HG02943 (cell line): ENCODE results near the gene LRP1B.

ENCODE experiments used
- ATAC-seq: cut with Tn5 transposase; IDR thresholded peaks from one replicate; pipeline ENCODE4 v1.9.1; 2021; ENCODE audit warnings: mild to moderate bottlenecking, low read depth, moderate library complexity; ENCODE audit not compliant: unreplicated experiment

Gene LRP1B

DNA sequence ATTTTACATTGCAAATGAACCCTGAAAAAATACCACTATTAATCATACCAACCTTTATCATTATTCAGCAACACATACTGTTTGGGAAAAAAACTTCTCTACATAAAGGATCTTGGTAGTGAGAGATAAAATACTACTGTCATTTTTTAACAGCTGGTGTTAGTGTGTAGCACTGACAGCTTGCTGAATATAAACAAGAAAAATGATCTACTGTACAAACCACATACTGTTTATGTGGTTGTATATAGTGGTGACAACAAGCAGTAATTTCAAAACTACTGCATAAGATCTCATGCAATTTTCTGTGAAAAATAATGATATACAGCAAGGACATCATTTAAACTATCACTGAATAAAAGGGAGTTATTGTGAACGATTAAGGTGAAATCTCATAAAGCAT is 601.2 kb downstream of the LRP1B start:
- no peak for ATAC-seq

- ATAC-seq: no peak
These were observed 601.8 kb downstream of the LRP1B start for GRCh38 chr2:141528990-141529389.

DNA sequence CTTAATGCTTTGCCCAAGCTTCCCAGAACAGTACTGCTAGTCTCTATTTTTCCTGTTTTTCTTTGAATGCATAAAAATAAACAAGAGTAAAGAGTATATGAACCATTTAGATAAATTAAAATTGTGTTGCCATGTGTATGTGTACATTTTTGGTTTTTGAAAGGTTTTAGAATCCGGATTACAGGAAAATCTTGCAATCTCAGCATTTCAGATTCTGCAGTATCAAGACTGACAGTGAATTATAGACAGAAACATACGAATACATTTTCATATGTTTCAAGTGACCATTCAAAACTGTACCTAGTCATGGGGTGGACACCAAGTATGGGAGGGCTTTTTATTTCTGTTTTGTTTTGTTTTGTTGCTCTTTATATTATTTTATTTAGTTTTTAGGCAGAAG is 604.1 kb downstream of the LRP1B start:
- ATAC-seq: no peak

DNA sequence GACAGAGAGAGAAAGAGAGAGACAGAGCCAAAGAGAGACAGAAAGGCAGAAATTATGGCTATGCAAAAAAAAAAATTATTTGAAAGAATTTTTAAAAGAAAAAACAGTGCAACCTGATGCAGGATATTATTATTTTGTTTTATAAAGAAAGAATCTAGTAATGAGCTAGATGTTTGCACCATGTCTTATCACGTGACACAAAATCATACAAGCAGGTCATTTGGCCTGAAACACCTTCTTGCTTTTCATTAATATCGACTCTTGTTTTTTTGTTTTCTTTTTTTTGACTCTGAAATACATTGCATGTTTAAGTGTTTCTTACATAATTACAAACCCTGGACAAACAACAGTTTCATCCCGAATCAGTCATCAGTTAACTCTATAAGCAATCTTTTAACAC is 606.0 kb downstream of the LRP1B start:
- no peak for ATAC-seq

GRCh38 chr2:141523199-141523598 is 607.6 kb downstream of the LRP1B start:
- no peak for ATAC-seq

- no peak for ATAC-seq
These were observed 608.1 kb downstream of the LRP1B start for GRCh38 chr2:141522702-141523101.

DNA sequence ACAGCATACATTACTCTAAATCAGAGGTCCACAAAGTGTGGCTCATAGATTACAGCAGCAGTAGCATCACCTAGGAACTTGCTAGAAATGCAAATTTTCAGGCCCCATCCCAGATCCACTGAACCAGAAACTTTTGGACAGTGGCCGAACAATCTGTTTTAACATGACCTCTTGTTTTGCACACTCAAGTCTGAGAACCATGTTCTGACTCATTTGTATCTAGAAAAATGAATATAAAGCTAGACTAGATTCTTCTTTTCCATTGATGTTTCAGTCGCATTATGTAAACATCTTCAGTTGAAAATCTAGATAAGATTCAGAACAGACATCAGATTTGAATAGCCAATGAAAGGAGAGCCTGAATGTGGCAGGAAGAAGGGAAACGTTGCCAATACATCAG is 608.8 kb downstream of the LRP1B start:
- no peak for ATAC-seq

DNA sequence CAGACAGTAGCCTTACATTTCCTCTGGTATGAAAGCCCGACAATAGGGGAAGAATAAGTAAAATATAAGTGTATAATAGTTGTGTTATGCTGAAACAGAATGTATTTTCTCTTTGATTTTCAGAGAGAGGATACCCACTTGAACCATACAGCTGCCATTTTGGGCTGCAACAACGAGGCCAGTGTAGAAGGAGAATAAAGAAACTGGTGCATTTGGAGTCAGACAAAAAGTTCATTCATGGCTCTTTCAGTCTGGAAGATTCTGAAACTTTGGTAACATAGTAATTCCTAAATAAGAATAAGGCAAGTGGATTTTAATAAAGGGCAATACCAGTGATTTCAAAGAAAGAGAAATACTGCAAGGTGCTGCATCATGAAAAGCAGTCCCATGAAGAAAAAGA is 610.9 kb downstream of the LRP1B start:
- ATAC-seq: no peak

GRCh38 chr2:141517852-141518421 is 612.9 kb downstream of the LRP1B start:
- no peak for ATAC-seq

DNA sequence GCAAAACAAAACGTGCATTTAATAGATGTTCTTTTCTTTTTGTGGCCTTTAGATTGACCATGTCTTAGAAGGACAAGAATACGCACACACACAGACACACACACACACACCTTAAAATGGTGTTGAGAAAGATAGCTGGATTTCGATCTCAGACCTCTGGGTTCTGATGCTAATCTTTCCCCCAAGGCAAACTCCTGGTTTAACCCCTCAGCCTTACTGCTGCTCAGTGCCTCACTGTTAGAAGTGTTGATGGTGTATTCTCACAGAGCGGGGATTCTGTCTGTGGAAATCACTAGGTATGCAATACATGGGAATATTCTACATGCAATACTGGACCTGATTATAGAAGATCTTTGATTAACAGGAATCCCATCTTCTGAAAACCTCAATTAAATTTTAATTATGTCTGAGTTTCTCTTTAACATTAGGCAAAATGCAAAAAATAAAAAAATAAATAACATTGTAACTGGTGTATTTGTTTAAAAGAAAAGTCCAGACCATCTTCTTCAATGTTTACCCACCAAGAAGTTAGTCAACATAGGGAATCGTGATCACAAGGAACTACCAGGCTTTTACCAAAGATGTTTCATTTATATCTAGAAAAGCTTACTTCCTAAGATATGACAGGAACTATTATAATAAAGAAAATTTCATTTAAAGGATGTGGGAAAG is 613.5 kb downstream of the LRP1B start:
- ATAC-seq: no peak

- no peak for ATAC-seq
These were observed 614.9 kb downstream of the LRP1B start for GRCh38 chr2:141515931-141516330.

- peak; percentile 97 for ATAC-seq
These were observed 617.0 kb downstream of the LRP1B start for GRCh38 chr2:141513853-141514252.

DNA sequence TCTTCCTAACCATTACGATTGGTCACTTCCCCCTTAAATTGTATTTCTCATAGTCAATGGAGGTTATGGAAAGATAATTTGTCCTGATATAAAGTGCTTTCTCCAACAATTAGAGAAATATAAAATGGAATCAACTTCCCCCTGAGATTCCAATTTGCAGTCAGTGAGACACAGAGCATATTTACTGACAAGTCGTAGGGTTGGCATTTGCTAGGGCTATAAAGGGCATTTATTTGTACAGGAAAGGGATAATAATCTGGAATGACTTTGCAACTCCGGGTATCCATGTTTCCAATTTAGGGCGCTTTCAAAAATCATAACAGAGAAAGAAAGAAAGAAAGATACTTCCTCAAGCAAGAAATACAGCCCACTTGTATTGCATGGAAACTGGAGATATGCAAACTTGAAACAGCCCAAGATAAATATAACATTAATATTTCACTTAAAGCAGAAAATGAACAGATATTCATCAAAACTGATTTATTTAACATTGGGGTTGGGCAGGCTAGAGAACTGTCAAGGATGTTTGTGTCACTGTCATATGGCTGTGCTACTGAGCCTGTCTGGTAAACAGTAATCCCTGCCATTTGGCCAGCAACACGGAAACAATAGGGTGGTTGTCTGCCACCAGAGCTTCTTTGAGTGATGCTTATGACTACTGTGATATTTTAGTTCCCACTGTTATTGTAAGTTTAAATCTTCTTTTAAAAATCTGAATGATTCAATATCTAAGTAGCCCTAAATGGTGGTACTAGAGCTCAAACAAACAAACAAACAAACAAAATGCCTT is 621.8 kb downstream of the LRP1B start:
- no peak for ATAC-seq

DNA sequence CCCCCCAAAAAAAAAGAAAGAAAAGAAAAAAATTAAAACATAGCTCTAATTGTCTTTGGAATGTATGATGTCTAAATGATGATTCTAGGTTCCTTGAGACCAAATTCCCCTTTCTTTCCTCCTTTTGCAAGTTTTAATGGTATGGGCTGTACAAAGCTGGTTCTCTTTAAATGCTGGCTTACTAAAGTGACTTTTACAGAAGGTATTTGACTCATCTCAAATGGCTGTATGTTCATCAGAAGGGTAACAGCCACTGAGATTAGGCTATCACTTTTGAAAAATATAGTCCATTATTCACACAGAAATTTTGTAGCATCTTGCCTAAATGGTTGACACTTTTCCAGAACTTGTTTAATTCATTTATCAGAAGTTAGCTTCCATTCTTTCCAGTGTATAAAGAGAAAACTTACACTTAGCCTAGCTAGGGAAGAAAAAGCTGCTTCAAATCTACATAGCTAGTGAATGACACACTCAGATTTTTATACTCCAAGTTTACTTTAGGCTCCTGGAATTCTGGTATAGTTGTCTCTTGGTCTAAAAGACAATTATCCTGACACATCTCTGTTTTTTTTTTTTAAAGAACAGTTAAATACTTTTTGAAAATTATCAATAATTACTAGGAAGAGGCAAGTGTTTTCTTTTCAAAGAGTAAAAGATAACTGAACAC is 622.6 kb downstream of the LRP1B start:
- no peak for ATAC-seq

GRCh38 chr2:141506135-141506534 is 624.7 kb downstream of the LRP1B start:
- ATAC-seq: no peak

DNA sequence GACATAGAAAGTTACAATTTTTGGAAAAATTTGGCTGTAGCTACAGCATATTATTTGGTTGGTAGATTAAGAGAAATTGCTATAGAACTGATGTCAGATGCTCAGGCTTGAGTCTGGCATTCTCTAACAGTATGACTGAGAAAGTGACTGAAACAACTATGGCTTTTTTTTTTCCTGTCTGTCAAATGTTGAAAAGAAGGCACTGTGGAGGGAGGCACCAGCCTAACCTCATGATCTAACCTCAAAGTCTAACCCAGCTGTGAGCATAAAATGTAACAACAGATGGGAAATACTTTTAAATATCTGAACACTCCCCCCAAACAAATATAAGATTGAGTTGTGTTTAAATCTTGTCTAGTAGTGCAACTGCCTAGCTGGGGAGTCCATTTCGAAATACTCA is 629.1 kb downstream of the LRP1B start:
- no peak for ATAC-seq

GRCh38 chr2:141499123-141499522 is 631.7 kb downstream of the LRP1B start:
- no peak for ATAC-seq

GRCh38 chr2:141498561-141498960 is 632.3 kb downstream of the LRP1B start:
- ATAC-seq: no peak

DNA sequence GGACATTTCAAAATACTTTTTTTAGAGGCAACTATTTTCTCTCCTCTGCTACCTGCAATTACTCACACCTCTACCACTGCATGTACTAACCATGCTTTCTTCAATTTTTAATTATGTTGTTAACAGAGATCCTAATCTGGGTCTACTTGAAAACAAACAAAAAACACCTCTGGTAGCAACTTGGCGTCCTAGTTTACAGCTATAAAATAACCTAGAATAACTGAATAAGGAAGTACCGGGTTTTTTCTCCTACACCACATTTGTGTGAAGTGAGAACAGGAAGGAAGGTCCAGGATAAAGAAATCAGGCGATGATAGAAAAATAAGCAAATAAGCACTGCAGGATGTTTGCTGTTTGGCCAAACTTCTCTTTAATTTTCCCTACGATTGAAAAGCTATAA is 633.5 kb downstream of the LRP1B start:
- ATAC-seq: no peak

DNA sequence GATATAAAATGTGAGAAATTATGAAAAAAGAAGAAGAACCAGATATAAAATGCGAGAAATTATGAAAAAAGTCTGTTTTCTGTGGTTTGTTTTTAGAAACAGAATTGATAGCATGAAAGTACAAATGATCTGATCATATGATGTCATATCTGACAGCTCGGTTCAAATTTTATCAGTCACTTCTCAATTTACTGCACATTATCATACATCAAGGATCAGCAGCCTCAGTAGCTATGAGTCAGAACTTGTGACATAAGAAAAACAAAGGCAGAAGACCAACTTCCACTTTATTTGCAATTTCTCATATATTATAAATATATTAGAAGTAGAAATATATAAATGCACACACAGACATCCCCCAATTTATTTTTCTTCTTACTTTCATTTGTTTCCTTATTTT is 634.0 kb downstream of the LRP1B start:
- ATAC-seq: no peak

- ATAC-seq: no peak
These were observed 636.9 kb downstream of the LRP1B start for GRCh38 chr2:141493936-141494335.
